Limb (tissue), 2 donors: ENCODE data around the gene ZNF414.
"Not testable (repeated sequence)": the region's sequence is repeated elsewhere in the genome, so short reads cannot be mapped to it uniquely, and the experiment has no call there.

Experiments used
- DNase-seq, 2 donors: peaks; one replicate each; pipeline ENCODE4 v3.0.0-alpha.2; 2016; ENCODE audit errors: extremely low spot score in 2 of 2

ZNF414 gene, protein sequence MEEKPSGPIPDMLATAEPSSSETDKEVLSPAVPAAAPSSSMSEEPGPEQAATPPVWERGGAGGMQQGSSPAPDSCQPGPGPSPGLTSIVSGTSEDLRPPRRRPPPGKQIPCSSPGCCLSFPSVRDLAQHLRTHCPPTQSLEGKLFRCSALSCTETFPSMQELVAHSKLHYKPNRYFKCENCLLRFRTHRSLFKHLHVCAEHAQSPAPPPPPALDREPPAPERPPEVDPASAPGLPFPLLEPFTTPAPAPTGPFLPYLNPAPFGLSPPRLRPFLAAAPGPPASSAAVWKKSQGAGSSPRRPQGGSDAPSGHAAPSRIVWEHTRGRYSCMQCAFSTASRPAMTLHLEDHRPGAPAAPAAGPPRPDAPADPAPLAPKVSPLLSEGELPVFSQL

GRCh38 chr19:8513687-8514504 lies at the start of gene ZNF414:
Gene ZNF414, minus strand, starts transcription at chr19:8514167. Its CDS starts 121 bp downstream, at chr19:8514046.
- peak; percentile 95 to 99 for DNase-seq

DNA sequence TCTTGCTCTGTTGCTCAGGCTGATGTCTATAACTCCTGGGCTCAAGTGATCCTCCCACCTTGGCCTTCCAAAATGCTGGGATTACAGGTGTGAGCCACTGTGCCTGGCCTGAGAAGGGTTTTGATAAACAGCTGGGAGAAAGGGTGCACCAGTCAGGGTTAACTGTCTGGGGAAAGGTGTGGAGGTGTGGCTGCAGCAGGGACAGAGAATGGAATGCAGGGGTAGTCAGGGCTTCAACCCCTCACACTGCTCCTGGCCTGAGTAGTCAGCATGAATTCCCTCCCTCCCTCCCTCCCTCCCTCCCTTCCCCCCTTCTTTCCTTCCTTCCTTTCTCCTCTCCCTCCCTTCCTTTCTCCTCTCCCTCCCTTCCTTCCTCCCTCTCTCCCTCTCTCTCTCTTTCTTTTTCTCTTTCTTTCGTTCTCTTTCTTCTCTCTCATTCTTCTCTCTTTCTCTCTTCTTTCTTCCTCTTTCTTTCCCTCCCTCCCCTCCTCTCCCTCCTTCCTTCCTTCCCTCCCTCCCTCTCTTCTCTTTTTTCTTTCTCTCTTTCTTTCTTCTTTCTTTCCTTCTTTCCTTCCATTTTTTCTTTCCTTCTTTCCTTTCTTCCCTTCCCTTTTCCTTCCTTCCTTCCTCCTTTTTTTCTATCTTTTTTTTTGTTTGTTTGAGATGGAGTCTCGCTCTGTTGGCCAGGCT lies 47.3 kb upstream of the ZNF414 start:
- DNase-seq, result no peak

GRCh38 chr19:8558325-8558724 lies 44.4 kb upstream of the ZNF414 start:
- DNase-seq, result no peak

DNA sequence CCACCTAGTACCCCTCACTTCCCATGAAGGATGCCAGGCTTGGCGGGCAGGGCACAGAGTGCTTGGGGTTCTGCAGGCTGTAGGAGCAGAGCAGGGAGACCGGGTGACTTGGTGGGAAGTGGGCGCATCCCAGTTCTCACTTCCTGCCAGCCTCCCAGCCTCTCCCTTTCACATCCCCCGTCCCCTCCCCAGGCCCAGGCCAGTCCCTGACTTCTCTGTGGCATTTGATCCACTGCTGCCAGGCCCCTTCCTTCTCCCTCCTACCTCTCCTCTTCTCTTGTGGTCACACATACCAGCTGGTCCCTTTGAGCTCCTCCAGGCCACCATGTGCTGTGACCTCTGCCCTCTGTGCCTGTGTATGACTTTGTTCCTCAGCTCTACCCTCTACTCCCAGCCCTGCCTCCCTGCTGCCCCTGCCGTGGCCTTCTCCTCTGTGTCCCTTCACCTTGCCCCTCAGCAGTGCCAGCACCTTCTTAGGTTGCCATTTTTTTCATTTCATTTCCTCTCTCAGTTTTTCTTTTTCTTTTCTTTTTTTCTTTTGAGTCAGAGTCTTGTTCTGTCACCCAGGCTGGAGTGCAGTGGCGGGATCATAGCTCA lies 43.8 kb upstream of the ZNF414 start:
- DNase-seq, result no peak

- not testable (repeated sequence) for DNase-seq
Measured at GRCh38 chr19:8553729-8554128, 39.8 kb upstream of the ZNF414 start.

DNA sequence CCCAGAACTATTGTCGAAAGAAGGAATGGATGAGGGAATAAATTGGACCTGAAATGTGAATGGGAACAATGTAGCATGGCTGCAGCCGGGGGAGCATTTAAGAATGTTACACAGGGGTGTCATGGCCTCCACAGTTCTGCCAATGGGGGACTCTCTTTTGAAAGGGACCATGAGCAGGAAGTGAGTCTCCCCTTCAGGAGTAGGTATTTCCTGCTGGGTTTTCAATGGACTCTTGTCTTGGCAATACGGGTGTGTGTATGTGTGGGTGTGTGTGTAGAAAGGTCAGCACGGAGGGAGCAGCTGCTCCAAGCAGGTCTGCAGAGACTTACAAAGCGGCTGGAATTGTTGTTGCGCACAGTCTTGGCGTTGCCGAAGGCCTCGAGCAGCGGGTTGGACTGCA lies 38.8 kb upstream of the ZNF414 start:
- DNase-seq, result no peak

GRCh38 chr19:8550070-8550469 lies 36.1 kb upstream of the ZNF414 start:
- DNase-seq, result no peak

DNA sequence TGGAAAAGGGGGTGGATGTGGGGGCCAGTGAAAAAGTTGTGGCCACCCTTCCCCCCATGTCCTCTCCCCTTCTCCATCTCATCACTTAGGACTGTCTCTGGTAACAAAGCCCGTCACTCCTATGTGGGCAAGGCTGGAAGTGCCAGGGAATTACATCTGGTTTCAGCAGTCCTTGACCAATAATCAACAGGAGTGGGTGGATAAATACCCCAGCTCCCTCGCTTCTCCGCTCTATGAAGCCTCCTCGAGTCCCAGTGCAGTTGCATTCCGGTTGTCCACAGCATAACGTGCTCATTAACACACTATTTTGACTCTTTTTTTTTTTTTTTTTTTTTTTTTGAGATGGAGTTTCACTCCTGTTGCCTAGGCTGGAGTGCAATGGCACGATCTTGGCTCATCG lies 31.8 kb upstream of the ZNF414 start:
- DNase-seq, result no peak

DNA sequence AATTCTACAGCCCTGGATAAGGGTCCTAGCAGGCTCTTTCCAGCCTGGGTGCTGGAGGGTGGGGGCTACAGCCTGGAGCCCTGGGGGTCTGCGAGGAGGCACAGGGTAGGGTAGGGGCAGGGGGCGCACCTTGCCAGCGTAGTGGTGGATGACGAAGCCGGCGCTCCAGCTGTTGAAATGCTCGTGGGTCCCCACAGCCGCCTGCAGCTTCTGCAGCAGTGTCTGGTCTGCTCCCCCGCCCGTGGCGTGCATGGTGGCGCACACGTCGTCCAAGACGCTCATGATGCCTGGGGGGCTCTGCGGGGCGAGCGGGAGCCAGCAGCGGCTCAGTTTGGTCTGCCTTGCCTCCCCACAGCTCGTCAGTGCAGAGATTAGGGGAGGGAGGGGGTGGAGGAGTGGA lies 30.2 kb upstream of the ZNF414 start:
- no peak for DNase-seq

GRCh38 chr19:8539621-8540149 lies 25.7 kb upstream of the ZNF414 start:
- no peak for DNase-seq

GRCh38 chr19:8537099-8537498 lies 23.1 kb upstream of the ZNF414 start:
- DNase-seq, result no peak

DNA sequence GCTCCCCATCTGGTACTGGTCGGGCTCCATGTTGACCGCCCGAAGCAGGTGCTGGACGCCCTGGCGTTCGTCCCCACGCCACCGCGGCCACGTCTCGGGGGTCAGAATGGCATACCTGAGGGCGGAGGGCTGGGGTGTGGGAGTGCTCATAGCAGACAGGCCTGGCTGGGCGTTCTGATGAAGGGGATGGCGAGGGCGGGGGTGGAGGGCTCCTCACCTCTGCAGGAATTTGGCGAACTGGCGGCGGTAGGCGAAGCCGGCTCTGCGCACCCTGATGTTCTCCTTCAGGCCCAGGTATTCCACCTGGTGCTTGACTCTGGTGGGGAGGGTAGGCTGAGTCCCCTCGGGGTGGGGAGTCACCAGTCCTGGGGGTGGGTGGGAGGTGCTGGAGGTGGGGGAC lies 22.3 kb upstream of the ZNF414 start:
- DNase-seq, result no peak

DNA sequence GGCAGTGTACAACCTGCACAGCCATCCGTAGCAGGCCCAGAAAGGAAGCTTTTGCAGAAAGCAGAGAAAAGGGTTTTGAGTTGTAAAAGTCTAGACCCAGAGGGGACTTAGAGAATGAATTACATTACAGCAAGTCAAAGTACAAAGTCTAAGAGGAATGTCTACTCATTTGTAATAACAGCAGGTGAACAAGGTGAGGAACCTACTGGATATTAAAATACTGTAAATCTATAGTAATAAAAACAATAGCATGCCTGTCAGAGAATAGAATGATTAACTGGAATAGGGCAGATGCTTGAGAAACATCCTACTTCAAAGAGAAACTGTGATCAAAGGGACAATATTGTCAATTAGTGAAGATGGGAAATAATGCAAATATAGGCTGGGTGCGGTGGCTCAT lies 18.3 kb upstream of the ZNF414 start:
- no peak for DNase-seq

DNA sequence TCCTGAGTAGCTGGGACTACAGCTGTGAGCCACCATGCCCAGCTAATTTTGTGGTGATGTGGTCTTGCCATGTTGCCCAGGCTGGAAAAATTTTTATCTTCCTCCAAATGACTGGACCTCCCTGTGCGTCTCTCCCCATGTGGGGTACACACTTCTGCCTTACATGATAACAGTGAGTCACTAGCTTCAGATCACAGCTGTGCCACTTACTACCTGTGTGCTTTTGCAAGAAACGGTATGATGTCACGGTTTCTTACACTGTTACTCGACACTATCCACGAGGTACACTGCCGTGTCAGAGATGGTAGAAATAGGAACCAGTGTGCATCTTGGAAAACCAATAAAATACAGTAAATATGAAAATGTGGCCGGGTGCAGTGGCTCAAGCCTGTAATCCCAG lies 17.5 kb upstream of the ZNF414 start:
- DNase-seq, result no peak

DNA sequence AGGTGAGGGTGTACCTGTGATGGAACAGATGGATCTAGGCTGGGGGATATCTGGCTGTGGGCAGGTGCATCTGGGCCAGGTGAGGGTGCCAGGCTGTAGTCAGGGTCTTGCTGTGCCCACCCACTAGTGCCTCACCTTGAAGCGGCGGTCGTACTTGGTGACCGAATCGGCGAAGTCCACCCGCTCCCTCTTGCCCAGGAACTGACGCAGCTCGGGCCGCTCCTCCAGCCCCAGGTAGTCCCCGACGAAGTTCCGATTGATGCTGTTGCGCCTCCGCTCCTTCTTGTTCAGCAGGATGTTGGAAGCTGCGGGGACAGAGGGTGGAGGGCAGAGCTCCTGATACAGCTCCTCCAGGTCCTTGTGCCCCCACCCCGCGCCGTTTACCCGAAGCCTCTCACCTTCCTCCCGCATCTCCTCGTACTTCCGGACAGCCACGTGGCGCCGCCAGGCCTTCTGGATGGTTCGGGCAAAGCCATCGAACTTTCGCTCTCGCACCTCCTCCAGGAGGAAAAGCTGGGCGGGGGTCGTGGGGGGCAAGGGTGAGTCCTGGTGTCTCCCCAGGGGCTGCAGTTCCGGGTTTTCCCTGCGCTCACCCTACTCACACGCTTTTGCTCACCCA lies 16.2 kb upstream of the ZNF414 start:
- no peak for DNase-seq

- no peak for DNase-seq
Measured at GRCh38 chr19:8529369-8530006, 15.5 kb upstream of the ZNF414 start.

DNA sequence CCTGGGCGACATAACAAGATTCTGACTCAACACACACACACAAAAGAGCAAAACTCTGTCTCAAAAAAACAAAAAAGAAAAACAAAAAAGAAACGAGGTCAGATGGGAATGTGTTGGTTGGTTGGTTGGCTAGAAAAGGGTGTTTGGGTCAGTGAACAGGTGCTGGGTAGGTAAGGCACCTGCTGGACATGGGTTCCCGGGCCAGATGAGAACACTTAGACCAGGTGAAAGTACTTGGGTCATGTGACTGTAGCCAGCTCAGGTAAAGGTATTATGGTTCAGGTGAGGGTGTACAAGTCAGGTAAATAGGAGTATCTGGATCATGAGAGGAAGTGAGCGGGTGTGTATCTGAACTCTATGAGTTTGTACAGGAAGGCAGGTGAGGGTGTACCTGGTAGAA lies 14.5 kb upstream of the ZNF414 start:
- DNase-seq, result no peak

DNA sequence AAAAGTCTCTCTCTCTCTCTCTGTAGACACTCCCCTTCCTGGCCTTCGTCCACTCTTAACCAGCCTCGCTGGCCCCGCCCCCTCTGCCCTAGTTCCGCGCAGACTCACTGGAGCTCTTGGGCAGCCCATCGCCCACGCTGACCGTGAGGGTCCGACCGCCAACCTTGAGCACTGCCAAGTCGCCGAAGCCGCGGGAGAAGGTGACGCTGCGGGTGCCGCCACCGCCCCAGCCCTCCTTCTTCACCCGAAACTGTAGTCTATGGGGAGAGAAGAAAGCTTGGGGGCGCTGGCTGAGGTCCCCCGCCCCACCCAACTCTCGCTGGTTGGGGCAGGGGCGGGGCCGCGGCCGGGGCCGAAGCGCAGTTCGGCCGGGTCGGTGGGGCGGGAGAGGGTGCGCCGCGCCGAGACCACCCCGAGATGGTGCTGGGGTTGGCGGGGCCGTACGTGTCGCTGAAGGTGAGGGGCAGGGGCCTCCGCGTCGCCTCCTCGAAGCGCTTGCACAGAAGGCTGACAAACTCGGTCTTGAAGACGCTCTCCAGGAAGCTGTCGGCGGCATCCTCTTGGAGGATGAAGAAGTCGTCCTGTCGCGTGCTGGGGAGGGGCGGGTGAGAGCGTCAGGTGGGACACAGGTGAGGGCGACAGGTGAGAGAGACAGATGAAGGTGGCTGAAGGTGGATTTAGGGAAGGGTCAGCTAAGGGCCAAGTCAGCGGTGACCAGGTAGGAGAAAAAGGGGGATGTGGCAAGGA lies 12.6 kb upstream of the ZNF414 start:
- peak; percentile 93 to 95 for DNase-seq

DNA sequence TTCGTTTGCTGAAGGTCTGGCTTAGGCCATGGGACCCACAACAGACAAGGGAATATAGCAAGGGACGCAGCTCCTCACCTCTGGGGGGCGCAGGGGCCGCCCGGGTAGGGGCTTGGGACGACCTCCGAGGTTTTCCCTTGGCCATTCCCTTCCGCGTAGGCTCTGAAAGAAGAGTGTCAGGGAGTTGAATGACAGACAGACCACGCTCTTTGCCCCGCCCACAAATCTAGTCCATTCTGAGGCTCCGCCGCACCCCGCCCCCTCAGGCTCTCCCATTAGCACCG lies 11.4 kb upstream of the ZNF414 start:
- DNase-seq, result no peak

DNA sequence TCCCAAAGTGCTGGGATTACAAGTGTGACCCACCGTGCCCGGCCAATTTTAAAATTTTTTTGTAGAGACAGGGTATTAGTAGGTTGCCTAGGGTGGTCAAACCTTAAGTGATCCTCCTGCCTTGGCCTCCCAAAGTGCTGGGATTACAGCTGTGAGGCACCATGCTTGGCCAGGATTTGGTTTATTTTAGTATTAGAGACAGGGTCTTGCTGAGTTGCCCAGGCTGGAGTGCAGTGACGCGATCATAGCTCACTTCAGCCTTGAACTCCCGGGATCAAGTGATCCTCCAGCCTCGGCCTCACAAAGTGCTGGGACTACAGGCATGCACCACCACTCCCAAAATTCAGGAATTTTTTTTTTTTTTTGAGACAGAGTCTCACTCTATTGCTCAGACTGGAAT lies 5.4 kb upstream of the ZNF414 start:
- no peak for DNase-seq
